LNCAP (cell line): ENCODE results near the gene TBL1XR1.

Experiments used
- CTCF ChIP-seq: fragments of 450-650 bp; IDR thresholded peaks from 2 replicates; pipeline ENCODE4 v1.5.1; 2017; ENCODE audit warnings: mild to moderate bottlenecking

The TBL1XR1 gene

DNA sequence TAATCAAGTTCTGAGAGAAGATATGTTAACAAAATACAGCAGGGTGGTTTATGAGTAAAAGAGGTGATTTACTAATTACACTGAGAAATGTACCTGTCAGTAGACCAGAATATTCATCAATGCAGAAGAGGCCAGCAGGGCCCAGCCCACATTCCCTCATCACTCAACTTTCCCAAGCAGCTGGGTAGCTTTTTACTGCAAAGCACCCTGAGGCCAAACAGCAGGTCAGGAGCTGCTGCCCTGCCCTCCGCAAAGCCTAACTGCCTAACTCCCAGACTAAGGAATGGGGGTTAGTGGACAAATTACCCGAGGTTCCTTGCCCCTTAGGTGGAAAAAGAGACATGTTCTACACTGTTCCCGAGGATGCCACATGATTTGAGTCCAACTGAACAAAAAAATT is 108.2 kb downstream of the TBL1XR1 start:
- TF ChIP-seq CTCF, result no peak

GRCh38 chr3:177085794-177086193 is 111.5 kb downstream of the TBL1XR1 start:
- no peak for TF ChIP-seq CTCF

GRCh38 chr3:177084616-177085015 is 112.7 kb downstream of the TBL1XR1 start:
- no peak for TF ChIP-seq CTCF

DNA sequence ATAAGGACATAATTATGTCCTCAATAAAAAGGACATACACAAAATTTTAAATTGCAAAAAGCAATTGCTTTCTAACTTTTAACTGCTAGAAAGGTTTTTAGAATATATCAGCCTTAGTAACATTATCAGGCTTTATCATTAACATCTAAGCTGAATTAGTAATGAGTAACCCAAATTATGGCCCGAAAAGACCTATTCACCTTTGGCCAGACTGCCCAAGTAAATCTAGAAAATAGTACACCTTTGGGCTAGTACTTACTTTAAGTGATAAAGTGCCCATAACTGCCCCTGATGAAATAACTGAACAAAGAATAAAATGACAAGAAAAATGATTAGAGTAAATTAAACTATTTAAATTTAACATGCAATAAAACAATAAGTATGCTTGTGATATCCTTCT is 117.2 kb downstream of the TBL1XR1 start:
- TF ChIP-seq CTCF, result no peak

- TF ChIP-seq CTCF, result no peak
Observed at GRCh38 chr3:177079684-177080083, 117.6 kb downstream of the TBL1XR1 start.

DNA sequence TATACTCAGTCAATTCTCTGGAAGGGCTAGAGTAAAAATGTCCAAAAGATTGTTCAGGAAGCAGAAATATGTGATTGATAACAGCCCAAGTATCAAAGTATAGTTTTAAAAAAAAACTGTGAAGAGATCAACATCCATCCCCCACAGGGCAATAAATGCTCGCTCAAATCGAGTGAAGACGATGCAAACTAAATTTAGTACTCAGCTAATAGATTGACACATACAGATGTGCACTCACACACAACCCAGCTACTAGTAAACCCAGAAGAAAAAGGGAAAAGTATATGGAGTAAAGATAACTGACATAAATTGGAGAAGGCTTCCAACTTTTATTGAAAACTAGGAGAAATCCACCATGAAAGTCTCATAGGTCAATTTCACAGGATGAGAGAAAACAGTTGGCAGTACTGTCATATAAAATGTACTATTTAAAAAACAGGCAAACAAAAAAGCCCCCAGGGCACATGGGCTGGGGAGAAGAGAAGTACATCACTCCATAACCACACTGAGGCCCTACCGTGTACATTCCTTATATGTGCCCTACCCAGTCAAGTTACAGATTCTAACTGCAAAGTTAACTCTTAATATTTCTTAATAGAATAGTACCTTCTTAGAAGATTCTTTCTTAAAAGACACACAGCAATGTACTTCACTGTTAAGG is 125.7 kb downstream of the TBL1XR1 start:
- TF ChIP-seq CTCF, result no peak

DNA sequence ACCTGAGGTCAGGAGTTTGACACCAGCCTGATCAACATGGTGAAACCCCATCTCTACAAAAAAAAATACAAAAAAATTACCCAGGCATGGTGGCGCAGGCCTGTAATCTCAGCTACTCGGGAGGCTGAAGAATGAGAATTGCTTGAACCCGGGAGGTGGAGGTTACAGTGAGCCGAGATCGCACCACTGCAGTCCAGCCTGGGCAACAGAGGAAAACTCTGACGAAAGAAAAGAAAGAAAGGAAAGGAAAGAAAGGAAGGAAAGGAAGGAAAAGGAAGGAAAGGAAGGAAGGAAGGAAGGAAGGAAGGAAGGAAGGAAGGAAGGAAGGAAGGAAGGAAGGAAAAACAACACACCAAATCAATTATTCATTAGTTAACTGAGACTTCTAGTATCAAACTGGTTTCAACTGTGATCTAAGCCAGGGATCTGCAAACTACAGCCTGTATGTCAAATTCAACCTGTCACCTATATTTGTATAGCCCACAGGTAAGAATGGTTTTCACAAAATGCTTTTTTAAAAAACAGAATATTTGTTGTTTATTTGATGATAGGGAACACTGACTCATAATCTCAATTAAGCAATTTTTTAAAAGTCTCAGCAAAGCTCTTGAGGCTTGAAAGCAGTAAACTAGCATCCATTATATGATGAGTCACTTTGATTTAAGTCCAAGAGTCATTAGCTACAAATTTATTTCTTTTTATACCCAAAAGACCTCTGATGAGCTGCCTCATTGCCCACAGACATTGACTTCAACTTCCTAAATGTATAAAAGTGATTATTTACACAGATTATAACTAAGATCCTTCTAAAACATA is 127.6 kb downstream of the TBL1XR1 start:
- TF ChIP-seq CTCF, result no peak
